Measurements from ENCODE around the gene NEK7.

DNA sequence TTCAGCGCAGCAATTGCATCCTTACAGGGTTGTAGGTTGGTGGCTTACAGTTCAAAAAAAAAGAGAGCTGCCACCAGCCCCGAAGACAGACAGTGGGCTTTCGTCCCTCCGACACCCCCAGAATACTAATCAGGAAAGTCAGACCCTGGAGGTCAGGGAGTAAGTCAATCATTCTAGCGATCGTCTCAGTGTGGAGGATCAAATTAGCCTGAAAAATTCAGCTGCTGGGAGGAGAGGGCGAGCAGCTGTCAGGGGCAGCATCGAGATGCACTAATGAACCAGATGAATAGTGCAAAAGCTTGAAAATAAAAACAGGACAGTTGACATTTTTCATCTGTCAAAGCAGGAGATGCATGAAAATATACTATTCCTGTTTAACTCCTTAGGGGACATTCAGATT lies 138.4 kb downstream of the NEK7 start:
- TF ChIP-seq POLR2AphosphoS5 (IDR thresholded peaks at IDR 0.05), result no peak
- TF ChIP-seq, protein P1, sequence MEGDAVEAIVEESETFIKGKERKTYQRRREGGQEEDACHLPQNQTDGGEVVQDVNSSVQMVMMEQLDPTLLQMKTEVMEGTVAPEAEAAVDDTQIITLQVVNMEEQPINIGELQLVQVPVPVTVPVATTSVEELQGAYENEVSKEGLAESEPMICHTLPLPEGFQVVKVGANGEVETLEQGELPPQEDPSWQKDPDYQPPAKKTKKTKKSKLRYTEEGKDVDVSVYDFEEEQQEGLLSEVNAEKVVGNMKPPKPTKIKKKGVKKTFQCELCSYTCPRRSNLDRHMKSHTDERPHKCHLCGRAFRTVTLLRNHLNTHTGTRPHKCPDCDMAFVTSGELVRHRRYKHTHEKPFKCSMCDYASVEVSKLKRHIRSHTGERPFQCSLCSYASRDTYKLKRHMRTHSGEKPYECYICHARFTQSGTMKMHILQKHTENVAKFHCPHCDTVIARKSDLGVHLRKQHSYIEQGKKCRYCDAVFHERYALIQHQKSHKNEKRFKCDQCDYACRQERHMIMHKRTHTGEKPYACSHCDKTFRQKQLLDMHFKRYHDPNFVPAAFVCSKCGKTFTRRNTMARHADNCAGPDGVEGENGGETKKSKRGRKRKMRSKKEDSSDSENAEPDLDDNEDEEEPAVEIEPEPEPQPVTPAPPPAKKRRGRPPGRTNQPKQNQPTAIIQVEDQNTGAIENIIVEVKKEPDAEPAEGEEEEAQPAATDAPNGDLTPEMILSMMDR (IDR thresholded peaks at IDR 0.05), result no peak

Data from suprapubic skin (tissue), 3 donors.